8988T (cell line): ENCODE data around the gene CPNE7.

Experiments used
- DNase-seq: peaks from one replicate; pipeline ENCODE4 v3.0.0; 2011

CPNE7 gene

DNA sequence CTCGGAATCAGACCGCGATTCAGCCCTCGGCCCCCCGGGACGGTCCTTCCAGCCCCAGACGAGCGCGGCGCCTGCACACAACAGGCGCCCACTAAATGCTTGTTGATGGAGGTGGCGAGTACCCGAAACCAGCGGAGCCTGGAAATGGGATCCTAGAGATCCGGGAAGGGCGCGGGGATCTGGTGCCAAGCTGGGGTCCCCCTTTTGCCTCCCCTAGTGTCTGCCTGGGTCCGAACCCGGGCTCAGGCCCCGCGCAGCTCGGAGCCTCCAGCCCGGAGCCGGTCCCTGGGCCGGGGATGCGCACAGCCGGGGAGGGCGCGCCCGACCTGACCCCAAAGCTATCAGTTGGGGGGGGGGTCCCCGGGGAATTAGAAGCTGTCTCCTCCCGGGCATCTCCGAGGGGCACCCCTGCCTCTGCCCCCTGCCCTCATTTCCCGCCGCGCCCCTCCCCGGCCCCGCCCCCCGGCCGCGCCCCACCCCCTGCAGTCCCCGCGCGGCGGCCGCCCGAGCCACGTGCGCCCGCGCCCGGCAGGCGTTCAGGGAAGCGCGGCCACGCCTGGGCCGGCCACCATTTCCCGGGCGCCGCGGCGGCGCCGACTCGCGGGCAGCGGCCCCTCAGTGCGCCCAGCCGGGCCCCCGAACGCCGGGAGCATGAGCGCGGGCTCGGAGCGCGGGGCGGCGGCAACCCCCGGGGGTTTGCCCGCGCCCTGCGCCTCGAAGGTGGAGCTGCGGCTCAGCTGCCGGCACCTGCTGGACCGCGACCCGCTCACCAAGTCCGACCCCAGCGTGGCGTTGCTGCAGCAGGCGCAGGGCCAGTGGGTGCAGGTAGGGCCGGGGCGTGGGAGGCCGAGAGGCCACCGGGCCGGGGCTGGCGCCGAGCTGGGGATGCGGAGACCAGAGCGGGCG lies at the start of gene CPNE7:
TSS of gene CPNE7 (plus strand) at position 512 of the 906 bp plus-strand sequence. CDS start at position 652, 140 bp downstream.
- DNase-seq = peak; percentile 95

DNA sequence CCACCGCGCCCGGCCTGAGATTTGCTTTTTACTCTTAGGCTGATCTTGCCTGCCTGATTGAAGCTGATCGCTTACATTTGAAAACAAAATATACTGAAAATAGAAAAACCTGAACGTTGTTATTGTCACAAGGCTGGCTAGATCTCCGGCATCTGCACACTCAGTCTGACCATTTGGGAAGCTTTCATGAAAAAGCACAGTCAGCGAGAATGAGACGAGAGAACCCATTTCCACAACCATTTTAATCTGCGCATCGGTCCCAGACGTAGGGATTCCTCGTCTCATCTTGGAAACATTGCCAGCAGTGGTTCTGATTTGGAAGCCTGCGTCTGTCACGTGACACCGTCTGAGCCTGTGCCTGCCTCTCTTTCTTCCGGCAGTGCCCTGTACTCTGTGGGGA lies 46.5 kb upstream of the CPNE7 start:
- no peak for DNase-seq

DNA sequence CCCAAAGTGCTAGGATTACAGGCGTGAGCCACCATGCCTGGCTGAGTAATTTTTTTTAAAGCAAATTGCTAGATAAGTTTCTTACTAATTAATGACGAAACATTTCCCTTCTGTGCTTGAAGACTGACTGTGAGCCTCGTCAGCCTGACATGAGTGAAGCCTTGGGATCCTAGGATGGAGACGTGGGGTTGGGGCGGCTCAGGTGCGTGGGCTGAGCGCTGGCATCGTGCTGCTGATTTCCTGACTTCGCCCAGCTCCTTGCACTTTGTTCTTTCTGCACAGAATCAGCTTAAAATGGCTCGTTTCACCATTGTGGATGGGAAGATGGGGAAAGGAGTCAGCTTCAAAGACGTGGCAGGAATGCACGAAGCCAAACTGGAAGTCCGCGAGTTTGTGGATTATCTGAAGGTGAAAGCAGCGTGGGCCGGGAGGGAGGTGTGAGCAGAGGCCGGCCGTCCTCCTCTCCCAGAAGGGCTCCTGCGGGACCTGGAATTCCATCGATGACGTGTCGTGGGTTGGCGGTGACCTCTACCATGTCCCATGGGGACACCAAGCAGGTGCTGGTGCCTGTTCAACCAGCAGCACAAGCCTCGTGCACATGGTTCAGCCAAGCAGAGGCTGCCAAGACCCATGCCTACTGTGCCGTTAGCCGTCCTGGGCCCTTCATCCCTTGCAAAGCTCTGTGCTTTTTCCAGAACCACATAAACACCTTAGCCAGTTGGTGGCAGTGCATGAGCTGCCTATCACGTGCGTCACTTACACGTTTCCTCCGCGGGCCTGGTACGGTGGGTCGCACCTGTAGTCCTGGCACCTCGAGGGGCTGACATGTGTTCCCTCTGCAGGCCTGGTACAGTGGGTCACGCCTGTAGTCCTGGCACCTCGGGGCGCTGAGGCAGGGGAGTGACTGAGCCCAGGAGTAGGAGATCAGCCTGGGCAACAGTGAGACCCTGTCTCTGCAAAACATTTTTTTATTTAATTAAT lies 44.9 kb upstream of the CPNE7 start:
- no peak for DNase-seq

DNA sequence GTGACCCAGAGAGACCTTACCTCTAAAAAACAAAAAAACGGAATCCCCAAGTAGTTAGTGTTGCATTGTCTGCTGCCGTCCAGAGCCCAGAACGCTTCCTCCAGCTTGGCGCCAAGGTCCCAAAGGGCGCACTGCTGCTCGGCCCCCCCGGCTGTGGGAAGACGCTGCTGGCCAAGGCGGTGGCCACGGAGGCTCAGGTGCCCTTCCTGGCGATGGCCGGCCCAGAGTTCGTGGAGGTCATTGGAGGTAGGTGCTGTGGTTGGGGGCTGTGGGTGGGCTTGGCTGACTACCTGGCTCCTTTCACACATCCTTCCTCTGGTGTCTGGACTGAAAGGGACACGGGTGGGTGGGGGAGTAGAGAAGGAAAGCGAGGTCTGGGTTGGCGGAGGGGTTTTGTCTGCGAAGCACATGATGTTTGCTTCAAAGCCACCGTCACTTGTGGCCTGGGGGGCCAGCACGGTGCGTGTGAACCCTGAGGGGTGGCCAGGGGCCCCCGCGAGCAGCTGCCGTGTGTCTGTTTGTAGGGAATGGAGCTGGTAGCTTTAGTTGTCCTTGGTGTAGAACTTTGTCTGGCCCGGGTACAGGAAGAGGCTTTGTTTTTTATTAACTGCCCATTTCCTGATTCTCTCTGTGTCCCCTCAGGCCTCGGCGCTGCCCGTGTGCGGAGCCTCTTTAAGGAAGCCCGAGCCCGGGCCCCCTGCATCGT lies 43.6 kb upstream of the CPNE7 start:
- DNase-seq = no peak

DNA sequence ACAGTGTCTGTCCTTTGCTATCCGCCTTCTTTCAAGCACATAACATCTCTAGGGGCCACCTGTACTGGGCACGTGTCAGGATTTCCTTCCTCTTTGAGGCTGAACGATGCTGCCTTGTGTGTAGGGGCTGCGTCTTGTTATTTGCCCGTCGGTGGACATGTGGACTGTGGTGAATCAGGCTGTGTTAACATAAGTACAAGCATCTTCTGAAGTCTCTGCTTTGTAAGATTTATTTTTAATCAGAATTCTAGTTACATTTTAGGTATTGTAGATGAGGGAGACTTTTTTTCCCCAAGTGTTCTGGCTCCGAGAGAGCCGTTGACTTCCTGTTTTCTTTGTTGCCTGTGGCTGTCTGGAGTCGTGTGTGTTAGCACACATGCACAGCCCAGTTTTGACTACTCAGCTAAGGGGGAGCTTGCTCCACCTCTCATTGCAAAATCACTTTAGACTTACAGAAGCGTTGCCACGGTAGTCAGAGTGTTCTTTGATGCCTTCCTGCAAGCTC lies 41.3 kb upstream of the CPNE7 start:
- DNase-seq = no peak

DNA sequence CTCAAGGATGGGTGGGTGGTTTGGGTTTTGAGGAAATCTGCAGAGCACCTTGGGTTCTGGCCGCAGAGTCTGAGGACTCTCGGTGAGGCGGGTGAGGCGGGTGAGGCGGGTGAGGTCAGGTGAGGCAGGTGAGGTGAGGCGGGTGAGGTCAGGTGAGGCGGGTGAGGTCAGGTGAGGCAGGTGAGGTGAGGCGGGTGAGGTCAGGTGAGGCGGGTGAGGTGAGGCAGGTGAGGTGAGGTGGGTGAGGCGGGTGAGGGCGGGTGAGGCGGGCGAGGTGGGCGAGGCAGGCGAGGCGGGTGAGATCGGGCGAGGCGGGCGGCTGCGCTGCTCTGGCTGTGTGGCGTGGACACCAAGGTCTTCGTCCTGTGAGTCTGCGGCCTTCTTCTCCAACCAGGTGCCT lies 39.2 kb upstream of the CPNE7 start:
- DNase-seq = no peak

DNA sequence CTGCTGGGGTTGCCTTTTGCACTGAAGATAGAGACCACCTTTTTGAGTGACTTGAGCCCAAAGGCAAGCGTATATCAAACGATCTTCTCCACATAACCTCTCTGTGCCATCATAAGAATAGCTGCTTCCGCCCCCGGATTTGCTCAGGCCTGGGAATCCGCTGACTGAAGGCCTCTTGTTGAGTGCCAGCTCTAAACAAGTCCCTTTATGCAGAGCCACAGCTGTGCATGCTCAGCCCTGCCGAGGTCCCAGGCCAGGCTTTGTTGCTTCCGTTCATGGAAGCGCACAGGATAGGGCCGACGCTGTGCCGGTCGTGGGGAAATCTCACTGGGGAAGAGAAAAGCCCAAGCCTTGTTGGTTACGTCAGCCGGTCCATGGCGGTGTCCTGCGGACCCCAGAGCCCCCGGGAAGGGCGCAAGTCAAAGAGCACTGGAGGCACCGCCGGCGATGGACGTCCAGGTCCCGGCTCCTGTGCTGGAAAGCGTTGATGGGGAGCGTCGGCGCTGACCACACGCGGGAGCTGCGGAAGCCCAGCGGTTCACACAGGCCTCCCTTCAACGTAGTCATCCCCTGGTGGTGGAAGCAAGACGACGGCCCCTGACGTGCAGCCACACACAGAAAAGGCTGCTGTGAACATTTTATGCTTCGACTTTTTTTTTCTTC lies 38.5 kb upstream of the CPNE7 start:
- no peak for DNase-seq

DNA sequence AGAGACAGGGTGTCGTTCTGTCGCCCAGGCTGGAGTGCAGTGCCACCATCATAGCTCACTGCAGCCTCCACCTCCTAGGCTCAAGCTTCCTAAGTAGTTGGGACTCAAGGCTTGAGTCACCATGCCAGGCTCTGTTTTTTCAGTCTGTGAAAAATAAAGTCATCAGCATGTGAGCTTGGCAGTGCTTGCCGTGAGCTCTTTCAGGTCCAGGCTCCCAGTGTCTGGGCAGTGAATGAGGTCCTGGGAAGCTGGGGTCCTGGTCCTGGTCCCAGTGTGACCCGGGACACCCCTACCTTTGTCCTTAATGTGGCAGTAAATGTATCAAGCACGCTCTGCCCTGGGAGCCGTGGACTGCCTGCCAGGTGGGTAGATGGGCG lies 38.0 kb upstream of the CPNE7 start:
- DNase-seq = no peak

DNA sequence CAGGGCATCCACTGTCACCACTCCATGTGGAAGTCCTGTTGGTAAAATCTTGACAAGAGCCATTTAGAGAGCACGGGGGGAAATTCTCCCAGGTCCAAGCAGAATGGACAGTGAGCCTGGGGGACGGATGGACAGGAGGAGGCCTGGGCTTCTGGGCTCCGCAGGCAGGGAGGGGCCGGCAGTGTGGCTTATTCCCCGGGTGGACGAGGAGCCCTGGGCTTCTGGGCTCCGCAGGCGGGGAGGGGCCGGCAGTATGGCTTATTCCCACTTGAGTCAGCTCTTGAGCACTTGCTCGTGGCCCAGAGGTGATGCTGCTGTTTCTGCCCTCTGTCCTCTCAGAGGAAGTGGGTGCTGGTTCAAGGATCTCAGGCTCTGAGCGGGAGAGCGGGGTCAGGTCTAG lies 37.3 kb upstream of the CPNE7 start:
- no peak for DNase-seq

DNA sequence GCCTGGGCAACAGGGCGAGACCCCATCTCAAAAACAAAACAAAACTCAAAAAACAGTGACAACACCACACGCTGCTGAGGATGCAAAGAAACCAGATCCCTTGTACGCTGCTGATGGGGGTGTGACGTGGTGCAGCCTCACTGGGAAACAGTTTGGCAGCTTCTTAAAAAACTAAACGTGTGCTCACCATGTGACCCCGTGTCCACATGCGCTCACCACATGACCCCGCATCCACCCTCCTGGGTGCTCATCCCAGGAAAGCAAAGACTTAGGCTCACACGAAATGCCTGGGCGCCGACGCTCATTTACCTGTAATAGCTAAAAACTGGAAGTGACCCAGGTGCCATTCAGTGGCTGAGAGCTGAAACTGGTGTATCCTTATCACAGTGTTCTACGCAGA lies 35.0 kb upstream of the CPNE7 start:
- DNase-seq = no peak

DNA sequence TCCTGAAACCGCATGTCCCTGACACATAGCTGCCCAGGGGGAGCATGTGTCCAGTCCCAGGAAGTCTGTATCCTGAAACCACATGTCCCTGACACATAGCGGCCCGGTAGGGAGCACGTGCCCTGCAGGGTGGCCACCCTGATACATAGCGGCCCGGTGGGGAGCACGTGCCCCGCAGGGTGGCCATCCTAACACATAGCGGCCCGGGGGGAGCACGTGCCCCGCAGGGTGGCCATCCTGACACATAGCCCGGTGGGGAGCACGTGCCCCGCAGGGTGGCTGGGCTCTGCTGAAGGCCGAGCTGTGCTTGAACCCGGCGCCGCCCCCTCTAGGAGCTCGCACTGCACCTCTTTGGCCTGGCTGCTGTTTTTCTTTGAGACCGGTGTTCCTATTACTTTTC lies 33.8 kb upstream of the CPNE7 start:
- DNase-seq = no peak

DNA sequence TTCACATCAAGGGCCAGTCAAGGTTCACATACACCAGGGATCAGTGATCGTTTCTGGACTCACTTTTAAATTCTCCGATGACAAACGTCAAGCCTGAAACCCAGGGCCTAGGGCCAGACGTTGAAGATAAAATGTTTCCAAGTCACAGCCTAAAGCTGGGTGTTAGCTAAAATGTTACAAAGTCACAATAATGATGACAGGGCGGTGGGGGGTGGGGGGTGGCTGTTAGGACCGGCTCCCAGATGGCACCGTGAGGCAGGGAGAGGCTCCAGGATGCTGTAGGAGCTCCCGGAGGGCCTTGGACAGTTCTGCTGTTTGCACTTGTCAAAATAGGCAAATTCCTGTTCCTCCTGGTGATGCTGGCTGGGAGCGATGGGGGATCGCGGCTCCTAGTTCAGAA lies 31.4 kb upstream of the CPNE7 start:
- DNase-seq = no peak

DNA sequence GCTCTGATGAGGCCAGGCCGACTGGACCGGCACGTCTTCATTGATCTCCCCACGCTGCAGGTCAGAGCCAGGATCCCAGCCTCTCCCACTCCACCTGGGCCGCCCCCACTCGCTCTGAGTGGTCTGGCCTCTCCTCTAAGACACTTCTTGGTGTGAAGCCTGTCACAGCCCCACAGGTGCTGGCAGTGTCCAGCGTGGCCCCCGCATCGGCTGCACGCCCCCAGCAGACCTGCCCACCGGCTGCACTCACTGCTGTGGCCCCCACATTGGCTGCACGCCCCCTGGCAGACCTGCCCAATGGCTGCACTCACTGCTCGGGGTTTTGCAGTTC lies 30.9 kb upstream of the CPNE7 start:
- DNase-seq = no peak

DNA sequence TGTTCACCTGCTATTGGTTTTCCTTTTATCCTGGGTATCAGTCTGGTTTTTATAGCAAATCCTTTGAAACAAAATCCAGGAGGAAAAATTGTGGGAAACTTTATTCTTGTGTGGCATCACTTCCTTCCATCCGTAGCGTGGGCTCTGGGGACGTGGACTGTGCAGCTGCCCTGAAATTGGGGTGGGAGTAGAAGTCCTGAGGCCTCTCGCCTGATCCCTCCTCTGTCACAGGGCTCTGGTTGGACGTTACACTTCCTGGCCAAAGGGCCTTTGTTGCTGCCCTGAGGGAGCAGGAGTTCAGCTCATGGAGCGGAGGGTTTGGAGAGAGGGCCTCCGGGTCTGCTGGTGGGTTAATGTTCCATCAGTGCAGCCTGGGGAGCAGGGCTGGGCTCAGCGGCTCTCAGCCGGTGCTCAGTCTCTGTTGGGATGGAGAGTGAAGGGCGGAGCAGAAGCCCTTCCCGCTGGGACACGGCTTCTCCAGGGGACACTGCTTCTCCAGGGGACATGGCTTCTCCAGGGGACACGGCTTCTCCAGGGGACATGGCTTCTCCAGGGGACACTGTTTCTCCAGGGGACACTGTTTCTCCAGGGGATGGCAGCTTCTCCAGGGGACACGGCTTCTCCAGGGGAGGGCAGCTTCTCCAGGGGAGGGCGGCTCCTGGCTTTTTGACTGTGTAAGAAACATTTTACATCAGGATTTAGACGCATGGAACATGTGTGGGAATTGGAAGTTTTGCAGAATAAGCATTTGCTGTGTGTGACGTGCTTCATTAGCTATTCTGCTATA lies 30.3 kb upstream of the CPNE7 start:
- DNase-seq = no peak

DNA sequence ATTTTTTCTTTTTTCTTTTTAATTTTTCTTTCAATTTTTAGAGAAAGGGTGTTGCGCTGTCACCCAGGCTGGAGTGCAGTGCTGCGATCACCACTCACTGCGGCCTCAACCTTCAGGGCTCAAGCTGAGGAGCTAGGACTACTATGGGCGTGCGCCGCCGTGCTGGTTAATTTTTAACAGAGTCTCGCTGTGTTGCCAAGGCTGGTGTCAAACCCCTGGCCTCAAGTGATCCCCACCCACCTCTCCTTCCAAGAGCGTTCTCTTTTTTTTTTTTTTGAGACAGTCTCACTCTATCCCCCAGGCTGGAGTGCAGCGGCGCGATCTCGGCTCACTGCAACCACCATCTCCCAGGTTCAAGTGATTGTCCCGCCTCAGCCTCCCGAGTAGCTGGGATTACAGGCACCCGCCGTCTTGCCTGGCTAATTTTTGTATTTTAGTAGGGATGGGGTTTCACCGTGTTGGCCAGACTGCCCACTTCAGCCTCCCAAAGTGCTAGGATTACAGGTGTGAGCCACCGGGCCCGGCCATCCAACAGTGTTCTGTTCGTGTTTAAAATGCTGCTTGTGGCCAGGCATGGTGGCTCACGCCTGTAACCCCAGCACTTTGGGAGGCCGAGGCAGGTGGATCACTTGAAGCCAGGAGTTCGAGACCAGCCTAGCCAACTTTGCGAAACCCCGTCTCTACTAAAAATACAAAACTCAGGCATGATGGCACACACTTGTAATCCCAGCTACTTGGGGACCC lies 29.6 kb upstream of the CPNE7 start:
- DNase-seq = no peak

DNA sequence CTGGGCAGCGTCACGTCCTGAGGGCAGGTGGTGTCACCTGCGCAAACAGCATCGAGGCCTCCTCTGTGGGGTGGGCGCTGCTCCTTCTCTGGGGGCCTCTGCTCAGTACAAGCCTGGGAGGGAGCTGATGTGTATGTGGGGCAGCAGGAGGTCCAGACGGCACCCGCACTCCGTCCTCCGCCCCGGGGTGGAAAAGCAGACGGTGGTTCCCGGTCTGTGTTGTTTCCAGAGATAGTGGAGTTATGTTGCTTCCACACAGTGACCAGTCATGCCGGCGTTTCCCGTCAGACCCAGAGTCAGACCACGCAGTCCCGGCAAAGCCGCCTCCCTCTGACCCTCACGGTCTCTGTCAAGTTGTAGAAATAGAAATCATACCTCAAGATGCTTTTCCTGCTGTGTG lies 28.8 kb upstream of the CPNE7 start:
- DNase-seq = no peak

DNA sequence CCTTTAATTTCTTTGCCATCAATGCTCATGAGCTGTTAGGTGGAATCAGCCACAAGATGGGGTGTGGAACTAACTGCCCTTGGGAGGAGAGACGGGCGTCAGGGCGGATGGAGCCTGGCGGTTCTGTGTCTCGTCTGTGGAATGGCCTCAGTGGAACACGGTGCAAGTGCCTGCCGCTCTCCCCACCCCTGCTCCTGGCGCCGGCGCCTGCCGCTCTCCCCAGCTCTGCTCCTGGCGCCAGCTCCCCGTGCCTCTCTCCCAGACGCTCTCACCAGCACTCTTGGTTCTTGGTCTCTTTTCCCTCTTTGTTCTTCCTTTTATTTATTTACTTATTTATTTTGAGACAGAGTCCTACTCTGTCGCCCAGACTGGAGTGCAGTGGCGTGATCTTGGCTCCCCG lies 28.3 kb upstream of the CPNE7 start:
- DNase-seq = no peak

DNA sequence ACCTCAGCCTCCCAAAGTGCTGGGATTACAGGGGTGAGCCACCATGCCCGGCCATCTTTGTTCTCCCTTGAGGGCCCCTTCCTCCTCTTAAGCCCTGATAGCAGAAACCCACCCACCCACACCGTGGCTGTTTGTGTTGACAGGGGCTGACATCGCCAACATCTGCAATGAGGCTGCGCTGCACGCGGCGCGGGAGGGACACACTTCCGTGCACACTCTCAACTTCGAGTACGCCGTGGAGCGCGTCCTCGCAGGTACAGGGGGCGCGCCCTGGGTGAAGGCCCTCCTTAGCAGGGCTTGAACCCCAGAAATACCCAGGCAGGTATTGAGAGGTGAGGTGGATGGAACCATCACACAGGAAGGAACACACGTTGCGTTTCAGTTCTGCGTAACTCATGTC lies 27.7 kb upstream of the CPNE7 start:
- DNase-seq = no peak

DNA sequence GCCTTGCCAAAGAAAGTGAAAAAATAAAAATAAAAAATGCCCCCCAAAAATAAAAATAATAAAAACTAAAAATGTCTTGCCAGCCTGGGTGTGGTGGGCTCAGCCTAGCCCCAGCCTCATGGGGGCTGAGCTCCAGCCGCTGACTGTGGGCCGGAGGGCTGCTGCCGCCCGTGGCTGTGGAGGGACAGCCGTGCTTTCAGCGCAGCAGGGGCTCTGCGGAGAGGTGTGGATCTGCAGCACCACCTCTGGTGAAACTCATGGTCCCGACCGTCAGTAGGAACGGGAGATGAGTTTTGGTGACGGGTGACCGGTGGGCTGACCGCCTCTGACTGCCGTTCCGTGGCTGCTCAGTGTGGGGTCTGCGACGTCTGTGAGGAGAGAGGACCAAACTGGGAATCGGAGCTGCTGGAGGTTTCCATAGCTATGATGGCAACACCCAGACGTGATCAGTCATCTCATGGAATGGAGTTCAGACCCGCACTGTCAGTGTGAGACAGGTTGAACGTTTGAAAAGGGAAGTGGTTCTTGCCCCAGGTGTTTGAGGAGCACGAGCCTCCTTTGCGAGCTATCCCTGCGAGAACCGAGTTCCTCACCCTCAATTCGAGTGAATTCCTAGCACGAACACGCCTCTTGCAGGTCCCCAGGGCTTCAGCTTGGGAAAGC lies 27.1 kb upstream of the CPNE7 start:
- no peak for DNase-seq

DNA sequence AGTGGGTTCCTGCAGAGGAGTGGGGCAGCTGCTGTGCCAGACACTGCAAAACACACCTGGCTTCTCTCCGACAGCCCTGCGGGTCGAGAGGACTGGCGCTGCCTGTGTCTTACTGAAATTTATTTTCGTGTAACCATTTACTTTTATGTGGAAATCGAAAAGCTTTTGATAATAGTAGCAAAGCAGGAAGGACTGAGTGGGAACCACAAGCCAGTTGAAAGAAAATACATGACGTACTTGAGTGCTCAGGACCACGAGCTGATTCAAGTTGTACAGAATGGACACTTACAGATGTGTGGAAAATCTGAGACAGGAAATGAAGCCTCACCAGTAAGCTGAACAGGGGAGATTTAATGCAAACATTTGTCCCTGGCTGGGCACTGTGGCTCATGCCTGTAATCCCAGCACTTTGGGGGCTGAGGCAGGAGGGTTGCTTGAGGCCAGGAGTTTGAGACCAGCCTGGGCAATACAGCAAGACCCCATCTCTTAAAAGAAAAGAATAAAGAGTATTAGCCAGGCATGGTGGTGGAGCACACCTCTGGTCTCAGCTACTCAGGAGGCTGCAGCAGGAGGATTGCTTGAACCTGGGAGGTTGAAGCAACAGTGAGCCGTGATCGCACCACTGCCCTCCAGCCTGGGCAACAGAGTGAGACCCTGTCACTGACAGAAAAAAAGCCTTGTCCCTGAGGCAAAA lies 26.4 kb upstream of the CPNE7 start:
- DNase-seq = no peak
